ENCODE data around the gene ACP5.
"Not testable (repeated sequence)": the region's sequence is repeated elsewhere in the genome, so short reads cannot be mapped to it uniquely, and the experiment has no call there.

Gene ACP5

GRCh38 chr19:11578258-11579142 lies 1.1 kb upstream of the ACP5 start:
- DNase-seq (ENCODE audit: low spot score): peak; percentile 42

- no peak for DNase-seq (ENCODE audit: low spot score)
These were observed 1.2 kb downstream of the ACP5 start for GRCh38 chr19:11576227-11576626.

DNA sequence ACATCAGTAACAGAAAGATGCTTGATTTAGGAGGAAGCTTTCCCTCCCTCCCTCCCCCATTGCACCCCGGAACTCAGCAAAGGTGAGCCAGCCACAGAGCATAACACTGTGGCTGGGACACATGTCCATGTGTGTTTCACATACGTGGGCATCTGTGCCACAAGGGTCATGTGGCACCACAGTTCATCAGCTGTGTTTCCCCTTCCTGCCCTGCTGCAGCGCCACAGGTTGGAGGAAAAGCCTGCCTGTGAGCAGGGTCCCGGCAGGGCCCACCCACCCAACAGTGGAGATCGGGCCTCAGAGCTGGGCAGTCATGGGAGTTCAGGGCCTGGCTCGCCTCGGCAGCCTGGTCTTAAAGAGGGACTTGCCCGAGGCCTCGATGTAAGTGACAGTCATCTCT lies 2.8 kb downstream of the ACP5 start:
- no peak for DNase-seq (ENCODE audit: low spot score)

- not testable (repeated sequence) for DNase-seq (ENCODE audit: low spot score)
These were observed 3.7 kb downstream of the ACP5 start for GRCh38 chr19:11573763-11574162.

GRCh38 chr19:11573354-11573753 lies 4.1 kb downstream of the ACP5 start:
- DNase-seq (ENCODE audit: low spot score): not testable (repeated sequence)

- DNase-seq (ENCODE audit: low spot score): no peak
These were observed 7.4 kb downstream of the ACP5 start for GRCh38 chr19:11570039-11570462.

- DNase-seq (ENCODE audit: low spot score): no peak
These were observed 11.3 kb downstream of the ACP5 start for GRCh38 chr19:11566164-11566563.

- DNase-seq (ENCODE audit: low spot score): not testable (repeated sequence)
These were observed 11.8 kb downstream of the ACP5 start for GRCh38 chr19:11565649-11565980.

- not testable (repeated sequence) for DNase-seq (ENCODE audit: low spot score)
These were observed 13.2 kb downstream of the ACP5 start for GRCh38 chr19:11564082-11564807.

- no peak for DNase-seq (ENCODE audit: low spot score)
These were observed 13.9 kb downstream of the ACP5 start for GRCh38 chr19:11563532-11563931.

GRCh38 chr19:11560404-11561051 lies 16.9 kb downstream of the ACP5 start:
- peak; percentile 74 for DNase-seq (ENCODE audit: low spot score)

GRCh38 chr19:11558881-11559828 lies 18.3 kb downstream of the ACP5 start, which contains the start of gene ELOF1:
TSS of gene ELOF1 (minus strand) at chr19:11559230. CDS start at chr19:11554347, 4,883 bp downstream.
- DNase-seq (ENCODE audit: low spot score): peak; percentile 98

- no peak for DNase-seq (ENCODE audit: low spot score)
These were observed 20.6 kb downstream of the ACP5 start for GRCh38 chr19:11556634-11557420.

DNA sequence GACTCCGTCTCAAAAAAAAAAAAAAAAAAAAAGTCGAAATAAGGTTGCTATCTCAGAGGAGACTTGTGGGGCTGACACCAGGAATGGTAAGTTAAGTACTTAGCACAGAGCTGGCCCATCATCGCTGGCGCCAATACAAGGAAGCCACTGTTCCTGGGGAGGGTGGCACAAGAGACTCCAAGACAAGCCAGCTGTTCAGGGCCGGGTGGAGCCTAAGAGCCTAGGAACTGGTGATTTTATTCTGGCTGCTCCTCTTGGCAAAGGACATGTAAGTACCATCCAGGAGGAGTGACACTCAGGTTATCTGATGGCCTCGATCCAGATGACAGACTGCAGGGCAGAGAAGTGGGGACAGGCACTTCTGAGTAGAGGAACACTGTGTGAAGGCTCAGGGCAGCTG lies 22.2 kb downstream of the ACP5 start:
- no peak for DNase-seq (ENCODE audit: low spot score)

- no peak for DNase-seq (ENCODE audit: low spot score)
These were observed 23.3 kb downstream of the ACP5 start for GRCh38 chr19:11554160-11554559.

GRCh38 chr19:11552666-11553372 lies 24.6 kb downstream of the ACP5 start:
- no peak for DNase-seq (ENCODE audit: low spot score)

DNA sequence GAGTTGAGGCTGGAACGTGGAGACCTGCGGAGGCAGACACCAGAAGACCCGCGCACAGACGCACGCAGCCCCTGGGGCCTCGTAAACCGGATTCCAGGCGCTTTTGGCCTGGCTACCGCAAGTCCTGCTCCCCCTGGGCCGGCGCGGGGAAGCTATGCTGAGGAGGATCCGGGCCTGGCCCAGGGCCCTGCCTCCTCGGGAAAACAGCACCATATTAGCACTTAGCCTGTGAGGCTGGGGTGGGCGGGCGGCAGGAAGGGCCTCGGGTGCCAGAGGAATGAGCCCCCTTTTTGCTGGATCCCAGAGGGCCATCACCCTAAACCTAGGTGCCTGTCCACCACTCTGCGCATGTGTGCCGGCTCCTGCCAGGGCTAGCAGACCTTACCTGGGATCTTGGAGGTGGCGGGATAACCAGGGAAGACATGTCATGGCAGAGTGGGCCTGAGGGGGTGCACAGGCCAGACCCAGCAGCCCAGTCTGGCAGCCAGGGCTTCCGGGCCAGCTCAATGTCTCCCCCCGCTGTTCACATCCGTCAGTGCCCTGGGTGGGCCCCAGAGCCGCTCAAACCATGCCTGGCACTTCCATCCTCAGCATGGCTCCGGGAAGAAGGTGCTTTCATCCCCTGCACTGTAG lies 25.7 kb downstream of the ACP5 start:
- no peak for DNase-seq (ENCODE audit: low spot score)

GRCh38 chr19:11550265-11550664 lies 27.2 kb downstream of the ACP5 start:
- DNase-seq (ENCODE audit: low spot score): no peak

- DNase-seq (ENCODE audit: low spot score): no peak
These were observed 28.0 kb downstream of the ACP5 start for GRCh38 chr19:11549386-11549953.
